NCI-H2107 treated with DMSO at 0.1 percent for 48 hours (cell line): Measurements from ENCODE around the gene OAF.

Source experiments
- DNase-seq: peaks from one replicate; lab custom pipeline; 2025; ENCODE audit not compliant: unreplicated experiment; lab: John Stamatoyannopoulos, UW

OAF gene

DNA sequence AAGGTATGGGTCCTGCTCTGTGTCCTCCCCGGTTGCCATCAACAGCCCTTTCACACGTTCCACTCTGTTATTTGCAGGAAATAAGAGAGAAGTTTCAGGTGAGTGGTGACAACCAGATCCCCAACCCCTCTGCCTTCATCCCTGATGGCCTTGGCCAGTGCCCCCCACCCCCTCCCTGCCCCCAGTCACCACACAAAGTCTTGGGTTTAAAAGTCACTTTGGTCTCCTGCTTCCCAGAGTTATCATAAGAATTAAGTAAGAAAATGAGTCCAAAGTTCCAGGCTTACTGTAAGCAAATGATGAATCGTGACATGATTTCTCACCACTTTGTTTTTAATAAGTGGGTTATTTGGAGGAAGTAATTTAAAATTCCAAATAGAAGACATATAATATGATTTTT, 9.2 kb upstream of the OAF start:
- no peak for DNase-seq

DNA sequence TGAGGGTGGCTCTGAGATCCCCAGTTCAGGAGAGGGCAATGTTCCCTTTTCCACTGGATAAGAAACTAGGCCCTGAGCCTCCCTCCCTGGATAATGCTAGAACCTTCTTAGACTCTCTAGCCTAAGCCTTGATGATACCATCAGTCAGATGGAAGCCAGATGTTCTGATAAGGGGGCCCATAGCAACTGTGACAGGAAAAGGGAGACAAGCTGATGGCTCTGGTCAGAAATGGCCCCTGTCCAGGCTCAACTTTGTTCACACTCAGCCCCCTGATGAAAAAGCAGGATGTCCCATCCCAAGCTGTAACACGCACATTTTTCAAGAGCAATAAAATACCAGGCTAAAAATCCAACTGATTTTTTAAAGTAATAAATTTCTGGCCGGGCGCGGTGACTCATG, 7.2 kb upstream of the OAF start:
- DNase-seq = no peak

DNA sequence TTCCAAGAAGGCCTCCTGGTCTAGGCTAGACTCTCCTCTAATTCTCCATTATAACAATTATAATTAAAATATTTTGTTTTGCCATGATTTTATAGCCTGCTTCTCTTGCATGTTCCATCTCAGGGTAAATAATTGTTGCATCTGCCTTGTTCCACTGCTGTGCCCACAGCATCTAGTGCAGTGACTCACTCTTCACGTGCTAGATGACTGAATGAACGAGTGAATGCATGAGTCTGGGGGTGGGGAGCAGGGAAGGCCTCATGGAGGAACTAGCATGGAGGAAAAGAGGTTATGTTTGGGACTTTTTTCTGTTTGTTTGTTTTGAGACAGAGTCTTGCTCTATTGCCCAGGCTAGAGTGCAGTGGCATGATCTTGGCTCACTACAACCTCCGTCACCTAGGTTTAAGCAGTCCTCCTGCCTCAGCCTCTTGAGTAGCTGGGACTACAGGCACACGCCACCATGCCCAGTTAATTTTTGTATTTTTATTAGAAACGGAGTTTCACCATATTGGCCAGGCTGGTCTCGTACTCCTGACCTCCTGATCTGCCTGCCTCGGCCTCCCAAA, 5.2 kb upstream of the OAF start:
- no peak for DNase-seq

DNA sequence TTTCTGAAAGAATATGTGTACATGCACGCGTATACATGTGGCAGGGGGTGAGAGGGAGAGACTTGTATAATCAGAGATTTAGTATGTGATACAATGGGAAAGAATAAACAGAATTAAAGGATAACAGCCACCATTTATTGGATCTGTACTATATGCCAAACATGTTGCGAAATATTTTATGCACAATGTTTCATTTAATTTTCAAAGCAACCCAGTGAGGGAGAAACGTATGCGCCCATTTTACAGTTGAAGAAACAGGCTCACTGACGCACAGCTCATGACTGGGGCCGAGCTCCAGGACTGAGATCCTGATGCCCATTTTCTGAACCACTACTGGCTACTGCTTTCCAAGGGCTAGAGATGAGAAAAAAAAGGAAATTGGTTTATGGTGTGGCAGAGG, 3.3 kb upstream of the OAF start:
- no peak for DNase-seq

DNA sequence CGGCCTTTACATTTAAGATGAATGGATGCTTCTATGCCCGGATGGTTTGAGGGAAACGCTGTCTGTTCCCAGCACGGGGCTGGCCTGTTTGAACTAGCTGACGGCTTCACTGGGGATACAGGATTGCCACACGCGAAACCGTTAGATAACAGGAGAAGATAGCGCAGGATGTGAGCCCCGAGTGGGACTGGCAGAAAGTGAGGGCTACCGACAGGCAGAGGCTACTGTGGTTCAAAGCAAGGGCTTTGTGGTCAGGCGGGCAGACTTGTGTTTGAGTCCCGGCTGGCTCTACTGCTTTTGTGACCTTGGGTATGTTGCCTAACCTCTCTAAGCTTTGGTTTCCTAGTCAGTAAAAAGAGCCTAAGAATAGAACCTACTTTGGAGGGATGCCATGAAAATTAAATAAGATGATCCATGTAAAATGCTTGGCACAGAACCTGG, 2.8 kb upstream of the OAF start:
- no peak for DNase-seq

DNA sequence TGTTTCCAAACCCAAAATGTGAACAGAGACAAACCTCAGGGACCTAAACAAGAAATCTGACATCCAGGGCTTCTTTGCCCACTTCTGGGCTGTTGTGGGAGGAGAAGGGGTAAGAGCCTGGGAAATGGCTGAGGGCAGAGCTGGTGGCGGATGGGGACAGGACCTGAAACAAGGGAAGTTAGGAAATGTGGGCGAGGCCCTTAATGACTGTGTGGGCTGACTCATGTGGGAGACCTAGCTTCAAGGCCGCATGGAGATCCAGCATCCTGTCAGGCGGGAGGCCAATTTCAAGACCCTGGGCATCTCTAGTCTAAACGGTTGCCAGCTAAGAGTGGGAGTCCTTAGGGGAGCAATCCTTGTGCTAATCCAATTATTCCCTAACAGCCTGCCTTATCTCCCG, 2.1 kb upstream of the OAF start:
- DNase-seq = no peak

DNA sequence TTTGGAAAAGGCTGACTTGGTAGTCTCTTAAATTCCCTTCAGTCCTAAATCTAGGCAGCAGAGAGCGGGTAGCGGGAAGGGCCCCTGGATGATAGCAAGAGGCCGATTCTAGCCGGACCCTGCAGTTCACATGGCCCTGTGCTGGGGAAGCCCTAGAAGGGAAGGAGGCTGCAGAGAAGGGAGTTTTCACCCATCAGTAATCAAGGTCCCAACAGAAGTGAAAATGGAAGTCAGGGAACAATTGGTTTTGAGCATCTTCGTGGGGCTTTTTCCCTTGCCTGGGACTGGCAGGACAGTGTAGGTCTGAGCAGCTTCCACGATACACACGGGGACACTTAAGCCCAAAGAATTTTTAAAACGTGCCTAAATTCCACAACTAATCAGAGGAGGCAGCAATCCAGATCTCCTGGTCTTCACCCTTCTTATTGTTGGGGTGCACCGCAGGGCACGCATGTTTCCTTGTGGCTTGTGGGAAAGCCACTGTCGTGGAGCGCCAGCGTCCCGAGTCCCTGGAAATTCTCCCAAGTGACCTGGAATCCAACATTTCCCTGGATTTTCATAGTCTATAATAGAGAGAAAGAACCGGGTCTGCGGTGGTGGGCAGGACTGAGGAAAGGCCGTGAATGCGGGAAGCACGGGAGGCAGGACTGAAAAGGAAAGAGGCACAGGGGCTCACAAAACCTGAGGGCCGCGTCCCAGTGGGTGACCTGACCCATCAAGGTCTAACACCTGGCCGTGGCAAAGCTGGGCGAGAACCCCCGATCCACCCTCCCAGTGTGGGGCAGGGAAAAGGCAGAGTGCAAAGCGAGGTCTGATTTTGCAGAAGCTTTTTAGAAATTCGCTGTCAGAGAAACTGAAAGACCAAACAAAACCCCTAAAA, 846 bp upstream of the OAF start:
- DNase-seq = no peak

DNA sequence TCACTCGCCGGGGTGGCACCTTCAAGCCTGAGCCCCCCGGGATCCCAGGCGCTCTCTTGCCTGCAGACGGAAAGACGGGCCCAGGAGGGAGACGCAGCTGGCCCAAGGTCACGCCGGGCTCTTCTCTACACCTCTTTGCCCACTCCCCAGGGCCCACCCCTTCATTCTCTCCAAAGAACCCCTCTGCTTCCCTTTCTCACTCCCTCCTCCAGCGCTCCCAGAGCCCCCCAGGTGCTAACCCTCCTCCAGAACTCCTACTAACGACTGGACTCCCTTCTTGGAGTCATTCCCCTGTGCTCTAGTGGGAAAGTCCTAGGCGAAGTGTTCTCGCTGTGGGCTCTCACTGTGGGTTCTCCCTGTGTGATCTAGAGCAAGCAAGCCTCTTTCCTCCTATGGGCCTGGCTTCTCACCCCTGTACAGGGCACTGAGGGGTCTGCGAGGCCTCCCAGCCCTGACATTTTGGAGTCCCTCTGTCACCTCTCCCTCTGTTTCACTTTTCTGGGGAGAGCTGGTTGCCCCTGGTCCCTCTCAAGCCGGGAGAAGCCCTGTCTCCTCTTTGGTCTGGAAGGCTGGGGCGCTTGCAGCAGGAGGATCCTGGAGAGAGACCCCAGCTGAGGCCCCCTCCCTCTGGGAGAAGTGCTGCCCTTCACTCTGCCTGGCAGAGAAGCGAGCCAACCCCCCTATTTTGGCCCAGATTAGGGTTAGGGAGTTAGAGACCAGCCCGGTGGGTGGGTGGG, 858 bp downstream of the OAF start:
- DNase-seq = no peak

DNA sequence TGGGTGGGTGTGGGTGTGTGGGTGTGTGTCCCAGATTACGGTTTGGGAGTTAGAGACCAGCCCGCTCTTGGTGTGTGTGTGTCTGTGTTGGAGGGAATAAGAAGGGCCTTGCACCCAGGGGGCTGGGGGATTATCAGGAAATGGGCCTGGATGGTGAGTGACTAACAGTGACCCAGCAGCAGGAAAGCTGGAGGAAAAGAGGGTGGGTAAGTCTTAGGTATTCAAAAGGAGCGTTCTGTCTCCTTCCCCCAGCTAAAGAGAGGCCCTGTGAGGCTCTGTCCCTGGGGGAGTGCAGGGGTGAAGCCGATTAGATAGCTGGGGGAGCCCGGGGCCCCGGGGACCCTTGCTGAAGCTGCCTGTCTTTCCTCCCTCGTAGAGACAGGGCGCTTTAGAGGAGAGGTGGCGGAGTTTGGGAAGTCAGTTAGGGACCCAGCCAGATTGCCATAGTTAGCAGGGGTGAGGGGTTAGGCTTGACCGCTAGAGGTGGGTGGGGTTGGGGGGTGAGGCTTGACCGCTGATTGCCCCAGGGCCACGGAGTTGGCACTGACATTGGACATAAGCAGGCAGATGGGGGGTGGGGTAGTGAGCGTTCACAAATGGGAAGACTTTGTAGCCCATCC, 1.5 kb downstream of the OAF start:
- DNase-seq = no peak

DNA sequence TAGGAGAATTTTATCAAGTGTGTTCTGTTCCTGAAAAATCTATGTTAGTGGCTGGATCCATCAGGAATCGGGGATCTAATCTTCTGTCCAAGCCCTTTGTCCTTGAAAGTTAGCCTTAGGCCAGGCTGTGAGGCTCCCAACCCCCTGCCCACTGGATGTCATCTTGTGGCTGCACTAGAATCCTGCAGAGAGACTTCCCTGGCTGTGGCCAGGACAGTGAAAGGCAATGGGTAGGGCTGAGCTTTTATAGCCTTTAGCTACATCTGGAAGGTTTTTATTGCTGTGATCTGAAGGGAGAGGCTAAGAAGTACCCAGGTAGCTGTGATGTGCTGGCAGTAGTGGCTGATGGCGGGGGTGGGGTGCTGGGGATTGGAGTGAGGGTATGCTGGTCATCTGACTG, 2.1 kb downstream of the OAF start:
- DNase-seq = no peak

DNA sequence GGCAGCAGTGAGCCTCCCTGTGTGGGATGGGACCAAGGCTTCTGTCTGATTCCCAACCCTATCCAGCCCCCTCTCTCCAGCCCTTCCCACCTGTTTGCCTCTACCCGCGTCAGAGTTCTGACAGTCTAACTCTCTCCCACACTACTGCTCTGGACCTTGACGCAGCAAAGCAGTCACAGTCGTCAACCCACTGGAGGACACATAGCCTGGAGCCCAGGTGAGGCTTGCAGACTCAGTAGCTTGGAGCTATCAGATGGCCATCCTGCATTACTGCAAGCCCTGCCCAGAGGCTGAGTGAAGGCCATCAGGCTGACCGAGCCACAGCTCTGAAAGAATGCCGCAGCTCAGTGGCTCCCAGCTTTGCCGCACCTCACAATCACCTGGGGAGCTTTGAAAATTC, 3.7 kb downstream of the OAF start:
- no peak for DNase-seq

DNA sequence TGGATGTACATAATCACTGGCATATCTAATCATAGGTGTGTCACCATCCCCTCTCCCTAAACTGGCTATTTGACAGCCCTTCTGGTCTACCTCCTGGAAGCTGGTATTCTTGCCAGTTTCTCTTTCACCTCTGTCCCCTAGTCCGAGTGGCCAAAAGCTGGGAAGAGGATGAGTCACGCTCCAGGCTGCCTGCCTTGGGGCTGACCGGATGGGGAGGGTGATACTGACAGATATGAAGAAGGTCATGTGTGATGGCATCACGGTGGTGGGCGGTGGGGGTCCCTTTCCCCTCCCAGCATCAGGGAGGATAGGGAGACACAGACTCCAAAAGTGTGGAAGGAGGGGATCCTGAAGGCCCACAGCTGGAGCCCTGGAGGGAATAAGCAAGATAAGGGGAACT, 4.8 kb downstream of the OAF start:
- DNase-seq = no peak

DNA sequence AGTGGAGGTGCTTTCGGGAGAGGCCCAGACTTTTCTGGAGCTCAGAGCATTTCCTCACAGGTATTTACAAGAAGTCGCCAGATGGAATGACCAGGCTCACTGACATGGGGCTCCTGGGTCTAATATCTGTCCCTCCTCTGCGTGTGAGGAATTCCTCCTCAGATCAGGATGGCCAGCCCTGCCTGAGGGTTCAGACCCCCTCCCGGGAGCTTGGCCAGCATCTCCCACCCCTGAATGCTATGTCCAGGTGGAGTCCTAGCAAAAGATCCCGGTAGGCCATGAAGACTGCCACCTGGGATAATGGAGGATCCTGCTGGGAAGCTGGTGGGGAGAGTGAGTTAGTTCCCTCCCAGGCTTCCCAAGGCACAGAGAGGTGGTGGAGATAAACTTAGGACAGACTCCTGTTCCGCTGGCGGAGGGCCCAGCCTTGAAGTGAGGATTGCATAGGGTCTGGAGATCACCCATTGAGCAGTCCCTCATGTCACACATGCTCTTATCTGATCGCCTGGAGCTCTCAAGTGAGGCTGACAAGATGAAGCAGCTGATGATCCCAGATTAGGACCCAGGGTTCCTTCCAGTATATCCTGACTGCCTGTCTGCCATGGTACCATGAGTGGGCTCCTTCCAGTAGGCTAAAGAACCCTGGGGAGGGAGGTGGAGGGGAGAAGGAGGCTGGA, 5.7 kb downstream of the OAF start:
- DNase-seq = no peak

DNA sequence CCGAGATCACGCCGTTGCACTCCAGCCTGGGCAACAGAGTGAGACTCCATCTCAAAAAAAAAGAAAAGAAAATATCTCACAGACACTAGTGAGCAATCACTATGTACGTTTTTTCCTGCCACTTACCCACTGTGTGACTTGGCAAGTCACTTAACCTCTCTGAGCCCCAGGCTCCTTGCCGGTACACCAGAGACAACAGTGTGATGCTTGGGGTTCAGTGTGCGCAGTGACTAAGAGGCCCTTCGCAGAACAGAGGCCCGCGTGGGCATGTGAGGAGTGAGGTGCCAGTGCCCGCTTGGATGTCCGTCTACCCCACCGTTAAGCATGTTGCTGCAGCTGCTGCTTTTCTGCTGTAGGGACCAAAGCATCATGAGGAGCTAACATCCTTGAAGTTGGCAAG, 6.7 kb downstream of the OAF start:
- no peak for DNase-seq

DNA sequence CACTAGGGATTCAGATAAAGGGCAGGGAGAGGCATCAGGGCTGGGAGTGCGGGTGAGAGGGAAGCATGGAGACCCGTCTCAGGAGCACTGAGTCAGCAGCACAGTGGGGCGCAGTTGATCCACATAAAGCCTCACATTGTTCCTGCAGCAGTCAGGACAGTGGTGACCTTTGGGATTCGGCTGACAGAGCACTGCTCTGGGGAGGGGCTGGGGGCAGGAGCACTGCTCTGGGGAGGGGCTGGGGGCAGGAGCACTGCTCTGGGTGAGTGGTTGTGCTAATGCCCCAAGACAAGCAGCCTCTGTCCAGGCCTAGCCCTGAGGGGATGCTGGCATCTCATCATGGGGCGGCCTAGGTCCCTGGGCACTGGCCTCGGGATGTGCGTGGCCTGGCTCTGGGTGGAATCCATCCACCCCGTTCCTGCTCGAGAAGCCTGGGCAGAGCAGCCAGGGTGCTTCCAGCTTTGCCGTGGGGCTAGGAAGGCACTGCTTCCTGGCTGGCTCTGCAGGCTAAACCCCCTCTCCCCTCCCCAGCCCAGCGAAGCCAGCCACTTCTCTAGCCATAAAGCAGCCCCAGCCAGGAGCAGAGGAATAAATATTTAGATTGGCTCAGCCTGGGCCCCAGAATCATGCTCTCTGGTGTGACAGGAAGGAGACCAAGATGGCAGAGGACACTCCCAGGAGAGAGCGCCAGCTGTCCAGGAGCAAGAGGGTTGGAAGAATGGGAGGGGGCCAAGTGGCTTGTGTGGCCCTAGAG, 7.3 kb downstream of the OAF start:
- DNase-seq = no peak

DNA sequence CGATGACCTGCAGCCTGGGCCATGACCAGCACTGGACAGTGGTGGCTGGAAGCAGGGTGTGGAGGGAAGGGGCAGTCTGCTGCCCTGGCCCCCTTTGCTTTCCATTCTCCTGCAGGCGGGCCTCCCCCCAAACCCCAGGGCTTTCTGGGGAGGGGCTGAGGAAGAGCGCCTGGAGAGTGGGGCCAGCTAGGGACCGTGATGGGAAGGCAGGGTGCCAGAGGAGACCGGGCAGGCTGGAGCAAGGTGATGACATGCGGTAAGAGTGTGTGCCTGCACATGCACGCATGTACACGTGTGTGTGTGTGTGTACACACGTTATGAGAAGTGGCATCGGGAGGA, 7.8 kb downstream of the OAF start:
- DNase-seq = no peak

DNA sequence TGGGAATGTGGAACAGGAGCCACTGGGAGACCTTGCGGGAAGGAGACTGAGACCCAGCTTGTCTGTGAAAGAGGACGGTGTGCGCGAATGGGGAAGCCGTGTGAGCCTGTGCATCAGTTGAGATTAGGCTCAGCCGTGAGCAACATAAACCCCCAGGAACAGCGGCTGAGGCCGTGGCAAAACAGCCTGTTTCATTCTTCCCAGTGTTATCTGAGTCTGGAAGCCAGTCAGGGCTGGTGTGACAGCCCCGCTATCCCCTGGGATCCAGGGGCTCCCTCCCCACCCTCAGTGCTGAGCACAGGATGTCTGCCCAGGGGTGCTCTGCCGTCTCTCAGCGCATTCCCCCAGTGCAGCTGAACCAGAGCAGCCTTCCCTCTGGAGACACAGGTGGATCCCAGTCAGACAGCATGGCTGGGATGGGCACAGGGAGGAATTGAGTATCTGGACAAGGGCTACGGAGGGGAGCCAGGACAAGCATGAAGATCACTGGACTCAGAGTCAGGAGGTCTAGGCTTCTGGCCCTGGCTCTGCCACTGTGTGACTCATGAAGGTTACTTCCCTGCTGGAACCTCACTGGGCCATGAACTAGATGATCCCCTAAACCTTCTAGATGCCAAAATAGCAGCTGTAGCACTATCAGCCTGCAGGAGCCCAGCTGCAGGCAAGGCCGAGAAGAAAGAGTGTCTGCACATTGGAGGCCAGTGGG, 8.6 kb downstream of the OAF start:
- no peak for DNase-seq

DNA sequence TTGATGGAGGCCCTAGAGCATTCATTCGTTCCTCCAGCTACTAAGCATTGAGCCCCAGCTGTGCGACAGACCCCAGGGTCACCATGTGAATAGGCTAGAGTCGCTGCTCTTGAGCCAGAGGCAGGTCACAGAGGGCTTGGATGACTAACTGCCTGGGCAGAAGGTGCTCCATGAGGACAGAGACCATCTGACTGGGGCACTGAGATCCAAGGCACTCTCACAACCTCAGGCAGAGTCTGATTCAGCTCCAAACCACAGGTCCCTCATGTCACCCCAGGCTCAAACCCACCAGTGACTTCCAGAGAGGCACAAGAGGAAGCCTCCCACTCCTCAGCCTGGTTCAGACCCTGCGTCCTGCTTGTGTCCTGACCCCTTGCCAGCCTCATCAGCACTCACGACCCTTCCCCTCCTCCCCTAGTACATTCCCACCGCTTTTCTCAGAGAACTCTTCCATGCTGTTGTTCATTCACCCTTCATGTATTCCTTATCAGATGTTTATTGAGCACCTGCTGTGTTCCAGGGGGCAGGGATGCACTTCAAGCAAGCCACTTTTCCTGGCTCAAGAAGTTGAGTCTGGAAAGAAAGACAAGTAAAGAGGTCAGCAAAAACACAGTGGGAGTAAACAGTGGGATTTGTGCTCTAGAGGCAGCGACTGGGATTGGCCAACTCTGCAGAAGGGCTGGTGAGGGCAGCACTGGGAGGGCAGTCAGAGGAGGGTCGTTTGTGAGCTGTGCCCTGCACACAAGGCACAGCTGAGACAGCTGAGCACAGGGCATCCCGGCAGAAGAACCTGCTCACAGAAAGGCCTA, 9.3 kb downstream of the OAF start:
- no peak for DNase-seq

DNA sequence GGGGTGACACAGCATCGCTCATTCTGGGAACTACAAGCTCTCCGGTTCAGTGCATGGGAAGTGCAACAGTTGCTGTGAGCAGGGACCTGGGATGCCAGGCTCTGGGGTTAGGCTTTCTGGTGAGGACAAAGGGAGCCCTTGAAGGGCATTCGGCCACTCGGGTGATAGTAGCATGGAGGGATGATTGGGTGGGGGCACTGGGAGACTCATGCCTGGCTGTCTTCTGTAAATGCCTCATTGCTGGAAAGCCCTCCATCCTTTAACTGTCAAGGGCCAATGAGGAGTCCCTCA, 9.9 kb downstream of the OAF start:
- DNase-seq = no peak
